Measurements from ENCODE around the gene MAGI3.

Gene MAGI3

GRCh38 chr1:113663165-113663951 lies 273.0 kb downstream of the MAGI3 start:
- no peak for DNase-seq

DNA sequence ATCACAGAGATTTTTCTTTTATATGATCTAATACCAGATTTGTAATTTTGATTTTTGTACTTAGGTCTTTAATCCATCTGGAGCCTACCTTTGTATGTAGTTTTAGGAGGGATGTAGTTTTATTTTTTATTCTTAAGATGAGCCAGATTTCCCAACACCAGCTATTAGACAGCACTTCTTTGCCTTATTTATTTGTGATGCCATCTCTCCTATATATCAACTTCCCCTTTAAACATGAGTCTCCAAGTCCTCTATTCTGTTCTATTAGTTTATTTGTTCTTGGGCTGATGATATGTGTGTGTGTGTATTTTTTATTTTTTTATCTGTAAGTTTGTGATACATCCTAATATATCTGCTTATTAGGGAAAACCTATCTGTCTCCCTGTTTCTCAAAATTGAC lies 274.8 kb downstream of the MAGI3 start:
- no peak for DNase-seq

- no peak for DNase-seq
Measured at GRCh38 chr1:113666126-113666525, 275.8 kb downstream of the MAGI3 start.

GRCh38 chr1:113669988-113670387 lies 279.7 kb downstream of the MAGI3 start:
- DNase-seq = no peak

- no peak for DNase-seq
Measured at GRCh38 chr1:113670650-113671049, 280.3 kb downstream of the MAGI3 start.

DNA sequence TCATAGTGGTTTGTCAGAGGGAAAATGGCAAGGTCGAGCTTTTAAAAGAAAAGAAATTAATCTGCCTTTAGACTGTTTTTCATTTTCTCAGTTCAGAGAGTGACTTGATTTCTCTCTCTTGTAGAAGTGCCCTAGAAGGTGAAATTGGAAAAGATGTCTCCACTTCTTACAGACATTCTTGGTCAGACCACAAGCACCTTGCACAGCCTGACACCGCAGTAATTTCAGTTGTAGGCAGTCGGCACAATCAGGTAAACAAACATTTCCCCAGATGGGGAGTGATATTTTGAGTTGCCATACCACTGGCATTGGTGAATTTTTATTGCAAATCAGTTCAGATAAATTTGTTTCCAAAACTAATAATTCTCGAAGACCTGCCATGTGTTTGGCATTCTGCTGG lies 282.2 kb downstream of the MAGI3 start:
- no peak for DNase-seq

- DNase-seq = no peak
Measured at GRCh38 chr1:113674591-113674990, 284.3 kb downstream of the MAGI3 start.

- no peak for DNase-seq
Measured at GRCh38 chr1:113675302-113675701, 285.0 kb downstream of the MAGI3 start.

DNA sequence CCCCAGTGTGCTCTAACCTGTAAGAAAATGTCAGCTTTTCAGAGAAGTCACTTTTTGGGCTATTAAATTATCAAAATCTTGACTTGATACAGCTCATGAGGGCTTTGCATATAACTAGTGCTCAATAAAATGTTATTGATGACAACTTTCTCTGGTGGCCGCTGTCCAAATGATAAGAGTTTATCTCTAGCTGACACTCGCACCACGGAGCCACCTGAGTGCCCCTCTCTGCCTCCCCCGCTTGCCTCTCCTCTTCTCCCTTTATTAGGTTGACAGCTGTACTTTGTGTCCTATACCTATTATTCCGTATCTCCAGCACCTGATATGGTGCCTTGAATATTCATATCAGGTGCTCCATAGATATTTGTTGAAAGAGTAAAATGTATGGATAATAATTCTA lies 286.2 kb downstream of the MAGI3 start:
- no peak for DNase-seq

GRCh38 chr1:113677250-113678158 lies 287.2 kb downstream of the MAGI3 start:
- DNase-seq = no peak

DNA sequence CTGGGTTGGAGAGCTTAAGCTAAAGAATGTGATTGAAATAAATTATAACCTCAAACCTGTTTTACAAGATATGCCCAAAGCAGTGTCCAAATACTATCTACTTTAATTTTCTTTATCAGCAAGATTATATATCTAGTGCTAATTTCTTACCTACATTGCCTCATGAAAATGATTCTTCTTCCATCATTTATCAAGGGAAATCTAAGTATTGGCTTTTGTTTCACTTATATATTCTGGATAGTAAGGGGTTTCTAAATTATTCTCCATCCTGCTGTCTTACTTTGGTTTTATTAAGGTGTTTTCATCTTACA lies 287.8 kb downstream of the MAGI3 start:
- no peak for DNase-seq

DNA sequence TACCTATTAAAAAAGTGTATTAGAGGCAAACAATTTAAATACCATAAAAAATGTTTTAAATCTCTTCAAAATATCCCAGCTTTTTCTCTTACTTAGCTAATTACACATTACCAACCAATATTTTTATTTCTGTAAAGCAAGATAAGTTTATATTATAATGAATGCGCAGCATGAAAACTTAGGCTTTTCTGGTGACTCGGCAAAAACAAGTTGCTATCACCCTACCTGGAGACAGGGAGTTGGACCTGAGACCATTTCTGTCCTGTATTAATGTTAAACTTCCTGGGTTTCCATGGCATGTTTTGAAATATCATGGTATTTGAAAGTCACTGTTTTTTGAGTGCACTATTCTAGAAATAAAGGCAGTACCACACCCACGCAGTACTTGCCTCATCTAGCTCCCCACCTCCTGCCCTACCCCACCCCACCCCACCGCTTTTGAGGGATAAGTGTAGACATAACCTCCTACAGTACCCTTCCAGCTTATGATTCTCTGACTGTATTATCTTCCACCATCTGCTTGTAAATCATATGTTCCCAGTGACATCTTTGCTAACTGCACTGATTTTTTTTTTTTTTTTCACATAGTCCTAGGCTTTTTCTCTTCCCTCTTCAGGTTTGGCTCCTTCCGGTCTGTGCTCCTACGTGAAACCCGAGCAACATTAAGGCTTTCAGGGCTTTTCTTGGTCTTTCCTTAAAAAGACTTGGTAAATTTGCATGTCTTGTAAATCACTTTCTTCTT lies 291.5 kb downstream of the MAGI3 start:
- no peak for DNase-seq

- no peak for DNase-seq
Measured at GRCh38 chr1:113683384-113684152, 293.3 kb downstream of the MAGI3 start.

GRCh38 chr1:113684153-113684541 lies 293.8 kb downstream of the MAGI3 start:
- DNase-seq = no peak

DNA sequence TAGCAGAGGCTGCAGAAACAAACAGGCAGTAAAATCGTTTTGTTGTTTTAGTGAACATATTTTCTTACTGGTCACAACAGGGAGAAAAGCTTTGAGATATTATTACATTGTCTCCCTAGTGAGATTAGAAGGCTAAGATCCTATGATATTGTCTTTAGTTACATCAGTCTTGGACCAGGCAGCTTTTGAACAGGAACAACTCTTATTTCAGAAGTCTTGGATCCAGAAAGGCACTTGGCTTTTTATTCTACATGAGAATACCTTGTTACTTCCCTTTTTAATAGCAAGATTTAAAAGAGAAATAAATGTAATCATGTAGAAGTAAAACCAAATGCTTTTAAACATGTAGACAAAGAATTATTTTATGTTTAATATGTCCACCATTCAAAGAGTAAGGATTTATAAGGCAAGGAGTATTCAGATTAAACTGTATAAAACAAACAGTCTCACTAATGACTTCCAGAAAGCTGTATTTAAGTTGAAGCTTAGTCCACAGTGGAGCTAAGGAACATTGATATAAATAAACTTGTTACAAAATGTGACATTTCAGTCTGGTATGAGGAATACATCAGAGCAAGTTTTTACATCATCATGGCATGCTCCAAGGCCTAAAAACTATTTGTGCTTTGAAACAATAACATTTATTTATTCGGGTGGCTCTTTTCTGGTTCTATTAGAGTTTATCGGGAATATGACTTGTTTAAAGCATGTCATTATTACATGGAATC lies 296.7 kb downstream of the MAGI3 start:
- DNase-seq = no peak

DNA sequence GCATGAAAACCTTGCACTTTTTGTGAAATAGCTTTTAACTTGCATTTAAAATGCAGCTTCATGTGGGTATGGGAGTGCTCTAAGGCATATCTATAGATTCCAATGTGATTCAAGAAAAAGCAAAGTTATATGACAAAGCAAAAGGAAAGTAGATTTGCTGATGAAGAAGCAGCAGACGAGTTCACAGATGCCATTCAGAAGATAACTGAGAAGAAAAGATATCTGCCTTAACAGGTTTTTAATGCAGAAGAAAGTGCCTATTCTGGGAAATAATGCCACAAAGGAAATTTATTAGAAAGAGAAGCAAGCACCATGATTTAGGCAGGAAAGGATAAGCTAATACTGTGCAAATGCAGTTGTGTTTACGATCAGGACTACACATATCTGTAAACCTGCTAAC lies 300.9 kb downstream of the MAGI3 start:
- no peak for DNase-seq

- DNase-seq = no peak
Measured at GRCh38 chr1:113692342-113692741, 302.0 kb downstream of the MAGI3 start.

DNA sequence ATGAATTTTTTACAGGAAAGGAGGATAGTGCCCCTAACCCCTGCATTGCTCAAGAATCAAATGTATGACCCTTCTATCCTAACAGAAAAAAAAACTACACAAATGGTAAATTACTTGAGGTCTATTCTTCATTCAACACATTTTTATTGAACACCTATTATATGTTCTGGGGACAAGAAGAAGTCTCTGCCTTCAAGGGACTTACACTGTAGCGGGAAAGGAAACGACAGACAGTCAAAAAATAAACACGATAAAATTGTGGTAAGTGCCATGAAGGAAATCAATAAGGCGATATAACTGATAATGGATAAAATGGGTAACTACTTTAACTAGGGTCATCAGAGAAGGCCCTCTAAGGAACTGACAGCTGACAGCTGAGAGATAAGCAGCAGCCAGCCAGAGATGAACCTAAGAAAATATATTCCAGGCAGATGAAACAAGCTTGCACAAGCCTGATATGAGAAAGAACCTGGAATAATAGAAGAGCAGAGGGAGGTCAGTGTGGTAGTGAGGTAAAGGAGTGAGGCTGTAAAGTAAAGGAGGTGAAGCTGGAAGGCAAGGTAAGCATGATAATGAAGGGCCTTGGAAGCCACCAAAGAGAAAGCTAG lies 302.6 kb downstream of the MAGI3 start:
- DNase-seq = no peak

DNA sequence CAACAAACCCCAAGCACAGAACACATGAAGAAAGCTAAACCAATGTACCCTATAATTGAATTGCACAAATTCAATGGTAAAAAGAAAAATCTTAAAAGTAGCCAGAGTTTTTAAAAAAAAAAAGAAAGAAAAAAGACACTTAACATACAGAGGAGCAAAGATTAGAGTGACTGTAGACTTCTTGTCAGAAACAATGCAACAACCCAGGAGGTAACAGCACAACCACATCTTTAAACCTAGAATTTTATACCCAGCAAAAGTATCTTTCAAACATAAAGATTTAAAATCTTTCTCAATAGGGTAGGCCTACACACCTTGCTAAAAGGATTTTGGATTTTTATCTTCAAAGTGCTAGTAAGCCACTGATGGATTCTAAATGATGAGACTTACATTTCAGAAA lies 304.6 kb downstream of the MAGI3 start:
- no peak for DNase-seq

GRCh38 chr1:113701429-113701828 lies 311.1 kb downstream of the MAGI3 start:
- DNase-seq = no peak

DNA sequence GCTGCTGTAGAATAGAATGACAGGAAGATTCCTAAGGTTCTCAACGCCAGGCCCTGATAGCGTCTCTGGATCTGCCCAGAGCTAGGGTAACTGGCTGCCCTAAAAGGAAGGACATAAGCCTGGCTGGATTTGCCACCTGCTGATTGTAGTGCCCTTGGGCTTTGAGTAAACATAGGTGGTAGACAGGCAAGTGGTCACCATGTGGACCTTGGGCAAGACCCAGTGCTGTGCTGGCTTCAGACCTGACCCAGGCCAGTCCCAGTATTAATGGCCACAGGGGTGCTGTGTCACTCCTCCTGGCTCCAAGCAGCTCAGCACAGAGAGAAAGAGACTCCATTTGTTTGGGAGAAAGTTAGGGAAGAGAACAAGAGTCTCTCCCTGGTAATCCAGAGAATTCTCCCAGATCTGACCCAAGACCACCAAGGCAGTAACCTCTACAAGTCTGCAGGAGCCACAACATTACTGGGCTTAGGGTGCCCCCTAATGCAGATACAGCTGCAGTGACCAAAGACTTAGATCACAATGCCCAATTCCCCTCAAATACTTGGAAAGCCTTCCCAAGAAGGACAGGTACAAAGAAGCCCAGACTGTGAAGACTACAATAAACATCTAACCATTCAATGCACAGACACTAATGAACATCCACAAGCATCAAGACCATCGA lies 324.4 kb downstream of the MAGI3 start:
- no peak for DNase-seq
